ENCODE measurements around the gene ASTN1. TPM values are rescaled to one million over a fixed set of nuclear protein-coding genes. Genes with fewer than 3 reads are reported as not detected.

ASTN1 gene
- total and polyA plus RNA-seq, 9 of the 15 experiments (the other 6 are each of a cell fraction or from before 2014, with no cell fraction given), result 0.05 to 0.22 (median 0.18) TPM

- Histone ChIP-seq H3K36me3 (ENCODE audit: control insufficient read depth, insufficient read depth, low read length) (no peaks in the 10 kb centered on the region), H3K9me3 (replicated peaks; ENCODE audit: control insufficient read depth, insufficient read depth, low read depth, low read length) (no peaks in the 10 kb centered on the region), H3K27ac (ENCODE audit: extremely low read depth, low read depth, low read length) (no peak overlapping the region), H3K27me3 (ENCODE audit: control insufficient read depth in 2 of 2, insufficient read depth in 2 of 2, low read length in 2 of 2) (no peaks in the 10 kb centered on the region), H2AFZ (ENCODE audit: low read depth, low read length) (no peak overlapping the region), H3K9me1 (ENCODE audit: control insufficient read depth, insufficient read depth, low read length) (no peaks in the 10 kb centered on the region), H3K9ac (ENCODE audit: insufficient read depth in 1 of 2, low read depth in 2 of 2, low read length in 2 of 2) (no peak overlapping the region), H3K4me3 (no peak overlapping the region), H4K20me1 (replicated peaks; ENCODE audit: control insufficient read depth, insufficient read depth, low read length) (no peaks in the 10 kb centered on the region), H3K4me2 (ENCODE audit: insufficient read depth, low read length) (no peak overlapping the region), H3K79me2 (ENCODE audit: control insufficient read depth, insufficient read depth, low read length) (no peaks in the 10 kb centered on the region), H3K4me1 (replicated peaks in 1 of 2; ENCODE audit: control insufficient read depth in 2 of 2, insufficient read depth in 2 of 2, low read length in 2 of 2) (no peaks in the 10 kb centered on the region)
- ChIA-PET POLR2A (no interaction called here), CTCF (ENCODE audit: low intra/inter-chr PET ratio) (no interaction called here)
- no peak for TF ChIP-seq KLF13 (tag; IDR thresholded peaks at IDR 0.05; ENCODE audit: borderline replicate concordance, low read depth)
- no peak for TF ChIP-seq HNRNPUL1 (IDR thresholded peaks at IDR 0.05; ENCODE audit: low read length)
- TF ChIP-seq ZNF280B (CRISPR knock-in tag; IDR thresholded peaks at IDR 0.05), result no peak
- TF ChIP-seq ELF2 (CRISPR knock-in tag; IDR thresholded peaks at IDR 0.05), result no peak
- no peak for TF ChIP-seq RFX1 (IDR thresholded peaks at IDR 0.05)
- TF ChIP-seq THRB (CRISPR knock-in tag; conservative IDR thresholded peaks at IDR 0.05), result no peak
- TF ChIP-seq ZNF140 (CRISPR knock-in tag; IDR thresholded peaks at IDR 0.05), result no peak
- no peak for TF ChIP-seq PKNOX1 (IDR thresholded peaks at IDR 0.05)
- TF ChIP-seq ELK3 (CRISPR knock-in tag; IDR thresholded peaks at IDR 0.05), result no peak
- no peak for TF ChIP-seq E2F8 (IDR thresholded peaks at IDR 0.05; ENCODE audit: low read depth, partially characterized antibody)
- no peak for TF ChIP-seq DNMT1 (IDR thresholded peaks at IDR 0.05)
- no peak for TF ChIP-seq ZBTB7A (IDR thresholded peaks at IDR 0.05; ENCODE audit: borderline replicate concordance, control insufficient read depth, low read depth, low read length)
- TF ChIP-seq NR2F6 (CRISPR knock-in tag; IDR thresholded peaks at IDR 0.05), result no peak
- TF ChIP-seq ZNF79 (CRISPR knock-in tag; IDR thresholded peaks at IDR 0.05; ENCODE audit: low read depth), result no peak
- FAIRE-seq (no peak), DNase-seq (ENCODE audit: extremely low read depth in 1 of 4, low spot score in 3 of 4) (no peak), ATAC-seq (no peak)
- 0% methylated on average over 5 of the region's 5 CpGs for WGBS (ENCODE audit: insufficient coverage, low coverage, missing lambda C conversion rate)
- no TSS peak for BruUV-seq (replicated peaks)
- intact Hi-C loops (cut with micrococcal nuclease), result no loop called here
- in situ Hi-C loops (cut with MboI), result no loop called here
Measured at GRCh38 chr1:177043597-177043996, 120.9 kb downstream of the ASTN1 start.

Measured in K562 (cell line).